Cardiac fibroblast (primary cell): ENCODE measurements around the gene NPAS3.

Experiments used
- DNase-seq, 2 donors: peaks; one replicate each; pipeline versions ENCODE4 v3.0.0 to v3.0.0-alpha.2; 2010; ENCODE audit warnings: low read depth in 2 of 2
- H3K4me3 ChIP-seq, 2 donors: replicated peaks in 1 of 2; 1 replicate in 1 of 2; 2 replicates in 1 of 2; pipeline ENCODE4 v1.5.1; 2011; ENCODE audit warnings: low read depth in 2 of 2, low read length in 2 of 2, mild to moderate bottlenecking in 2 of 2, moderate library complexity in 1 of 2
- TF ChIP-seq, protein P1 (sequence below): IDR thresholded peaks from one replicate; pipeline ENCODE4 v1.5.1; 2011; ENCODE audit warnings: low read depth, mild to moderate bottlenecking, low read length, inconsistent platforms

The NPAS3 gene

DNA sequence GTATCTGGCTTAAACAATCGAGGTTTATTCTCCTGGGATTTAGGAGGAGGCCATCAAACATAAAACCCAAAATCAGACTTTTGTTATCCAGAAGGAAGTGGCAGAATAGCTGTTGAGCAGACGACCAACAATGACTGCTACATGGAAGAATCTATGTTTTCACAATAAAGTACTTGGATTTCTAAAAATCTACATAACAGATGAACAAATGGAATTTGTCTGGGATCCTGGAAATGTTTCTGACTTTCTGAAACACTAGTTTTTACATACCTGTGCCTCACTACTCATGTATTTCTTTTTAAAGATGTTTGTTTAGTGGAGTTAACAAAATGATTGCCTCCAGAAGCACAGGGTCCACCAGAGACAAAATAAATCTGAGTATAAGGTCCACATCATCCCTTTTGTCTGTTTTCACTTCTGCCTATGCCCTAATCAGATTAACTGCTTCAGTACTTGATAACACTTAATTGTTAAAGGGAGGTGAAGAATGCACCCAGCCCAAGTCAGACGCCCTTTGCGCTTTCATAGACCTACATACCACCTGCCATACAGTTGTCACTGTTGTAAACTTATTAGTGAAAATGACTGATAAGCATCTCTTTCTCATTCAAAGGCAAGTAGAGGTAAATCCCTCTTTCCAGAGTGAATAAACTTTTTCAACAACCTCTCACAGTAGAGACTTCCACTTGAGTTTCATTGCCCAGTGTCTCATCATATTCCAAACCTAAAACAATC is 847.6 kb downstream of the NPAS3 start:
- DNase-seq, result no peak
- TF ChIP-seq, protein P1, sequence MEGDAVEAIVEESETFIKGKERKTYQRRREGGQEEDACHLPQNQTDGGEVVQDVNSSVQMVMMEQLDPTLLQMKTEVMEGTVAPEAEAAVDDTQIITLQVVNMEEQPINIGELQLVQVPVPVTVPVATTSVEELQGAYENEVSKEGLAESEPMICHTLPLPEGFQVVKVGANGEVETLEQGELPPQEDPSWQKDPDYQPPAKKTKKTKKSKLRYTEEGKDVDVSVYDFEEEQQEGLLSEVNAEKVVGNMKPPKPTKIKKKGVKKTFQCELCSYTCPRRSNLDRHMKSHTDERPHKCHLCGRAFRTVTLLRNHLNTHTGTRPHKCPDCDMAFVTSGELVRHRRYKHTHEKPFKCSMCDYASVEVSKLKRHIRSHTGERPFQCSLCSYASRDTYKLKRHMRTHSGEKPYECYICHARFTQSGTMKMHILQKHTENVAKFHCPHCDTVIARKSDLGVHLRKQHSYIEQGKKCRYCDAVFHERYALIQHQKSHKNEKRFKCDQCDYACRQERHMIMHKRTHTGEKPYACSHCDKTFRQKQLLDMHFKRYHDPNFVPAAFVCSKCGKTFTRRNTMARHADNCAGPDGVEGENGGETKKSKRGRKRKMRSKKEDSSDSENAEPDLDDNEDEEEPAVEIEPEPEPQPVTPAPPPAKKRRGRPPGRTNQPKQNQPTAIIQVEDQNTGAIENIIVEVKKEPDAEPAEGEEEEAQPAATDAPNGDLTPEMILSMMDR, result no peak
- no peak overlapping the region for H3K4me3 ChIP-seq

DNA sequence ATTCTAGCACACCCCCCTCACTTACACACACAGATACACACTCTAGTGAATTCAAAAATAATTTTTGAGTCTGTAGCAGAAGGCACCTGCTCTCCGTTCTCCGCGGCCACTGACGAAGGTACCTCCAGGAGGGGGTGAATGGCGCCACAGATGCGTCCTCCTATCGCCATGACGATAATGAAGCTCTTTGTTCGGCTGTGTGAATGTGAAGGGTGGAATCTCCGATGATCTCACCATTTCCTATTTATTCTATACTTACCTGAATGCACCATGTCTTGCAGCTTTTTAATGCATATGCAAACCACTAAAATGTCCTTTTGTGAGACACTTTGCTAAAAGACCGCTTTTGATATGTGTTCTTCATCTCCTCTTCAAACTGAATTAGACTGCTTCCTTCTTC is 849.5 kb downstream of the NPAS3 start:
- no peak for DNase-seq
- H3K4me3 ChIP-seq, result no peak overlapping the region
- TF ChIP-seq, protein P1, result no peak

DNA sequence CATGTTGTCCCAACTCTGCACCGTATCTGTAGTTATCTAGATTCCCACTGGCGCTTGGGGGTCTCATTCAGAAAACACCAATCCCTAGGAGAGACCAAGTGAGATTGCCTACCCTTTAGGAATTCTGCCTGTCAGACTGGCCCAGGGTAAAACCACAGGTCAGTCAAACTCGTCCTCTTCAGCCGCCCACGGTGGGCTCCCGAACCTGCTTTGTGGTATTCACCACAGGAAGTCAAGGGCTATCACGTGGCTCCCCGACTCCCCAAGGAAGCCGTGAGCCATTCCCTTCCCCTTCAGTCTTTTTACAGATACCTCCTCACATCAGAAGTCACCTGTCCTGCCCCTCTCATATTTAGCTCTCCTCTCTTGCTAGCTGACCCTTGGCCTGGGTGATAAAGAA is 852.3 kb downstream of the NPAS3 start:
- TF ChIP-seq, protein P1, result no peak
- H3K4me3 ChIP-seq, result no peak overlapping the region
- no peak for DNase-seq

DNA sequence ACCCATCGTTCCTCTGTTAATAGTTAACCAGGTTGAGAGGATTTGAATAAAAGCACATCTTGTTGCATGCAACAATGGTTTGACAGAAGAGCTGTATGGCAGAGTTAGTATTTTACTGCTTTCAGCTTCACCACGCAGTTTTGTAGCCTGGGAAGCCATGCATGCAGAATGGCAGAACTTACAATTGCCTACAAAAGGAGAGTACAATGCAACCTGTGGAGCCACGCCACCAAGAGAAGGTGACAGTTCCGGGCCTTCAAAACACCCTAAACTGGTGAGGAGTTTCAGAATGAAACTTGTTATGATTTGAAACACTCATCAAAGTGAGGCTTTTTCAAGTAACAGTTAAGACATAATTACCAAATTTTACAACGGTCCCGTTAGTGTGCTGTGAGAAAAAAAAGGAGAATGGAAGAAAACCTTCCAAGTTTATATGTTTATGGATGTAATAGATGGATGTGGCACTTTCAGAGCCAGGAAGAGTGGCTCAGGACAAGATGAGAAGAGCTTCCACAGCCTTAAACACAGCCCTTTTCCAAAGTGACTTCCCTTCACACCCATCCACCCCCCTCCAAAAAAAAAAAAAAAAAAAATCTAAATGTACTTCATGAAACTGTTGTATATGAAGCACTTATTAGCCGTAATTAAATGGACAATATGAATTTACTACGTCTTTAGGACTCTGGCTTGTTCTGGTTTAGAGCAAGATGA is 853.5 kb downstream of the NPAS3 start:
- DNase-seq, result no peak
- no peak overlapping the region for H3K4me3 ChIP-seq

DNA sequence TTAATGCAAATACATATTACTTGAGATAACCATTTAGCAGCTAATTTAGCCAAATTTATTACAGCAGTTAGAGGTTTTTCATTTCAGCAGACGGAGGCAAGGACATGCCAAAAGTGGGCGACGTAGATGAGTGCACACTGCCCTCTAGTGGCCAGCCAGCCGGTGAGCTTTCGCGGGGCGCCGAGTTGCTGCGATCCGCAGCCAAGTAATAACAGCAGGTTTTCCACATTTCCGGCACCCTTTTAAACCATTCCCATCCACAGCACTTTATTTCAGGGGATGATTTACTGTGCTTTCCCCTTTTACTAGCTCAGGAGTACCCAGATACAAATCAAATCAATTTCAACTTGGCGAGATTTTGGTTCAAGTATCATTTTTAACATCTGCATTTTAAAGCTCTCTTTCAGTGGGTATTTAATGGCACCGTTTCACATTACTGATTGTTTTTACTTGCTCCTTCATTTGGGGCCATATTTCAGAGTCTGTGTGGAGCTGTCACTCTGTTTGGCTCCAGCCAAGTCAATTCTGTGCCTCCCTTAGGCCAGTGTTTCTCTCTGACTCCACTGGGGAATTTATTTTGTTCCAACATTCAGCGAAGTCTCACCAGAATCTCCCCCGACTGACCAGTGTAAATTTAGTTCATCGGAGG is 854.2 kb downstream of the NPAS3 start:
- TF ChIP-seq, protein P1, result peak; percentile 91
- DNase-seq, result peak; percentile 86 to 91
- peak overlapping the region in 1 of 2 donors; percentile 16 for H3K4me3 ChIP-seq

More for the DNA sequence above, 853.5 kb downstream of the NPAS3 start:
- TF ChIP-seq, protein P1, result no peak

DNA sequence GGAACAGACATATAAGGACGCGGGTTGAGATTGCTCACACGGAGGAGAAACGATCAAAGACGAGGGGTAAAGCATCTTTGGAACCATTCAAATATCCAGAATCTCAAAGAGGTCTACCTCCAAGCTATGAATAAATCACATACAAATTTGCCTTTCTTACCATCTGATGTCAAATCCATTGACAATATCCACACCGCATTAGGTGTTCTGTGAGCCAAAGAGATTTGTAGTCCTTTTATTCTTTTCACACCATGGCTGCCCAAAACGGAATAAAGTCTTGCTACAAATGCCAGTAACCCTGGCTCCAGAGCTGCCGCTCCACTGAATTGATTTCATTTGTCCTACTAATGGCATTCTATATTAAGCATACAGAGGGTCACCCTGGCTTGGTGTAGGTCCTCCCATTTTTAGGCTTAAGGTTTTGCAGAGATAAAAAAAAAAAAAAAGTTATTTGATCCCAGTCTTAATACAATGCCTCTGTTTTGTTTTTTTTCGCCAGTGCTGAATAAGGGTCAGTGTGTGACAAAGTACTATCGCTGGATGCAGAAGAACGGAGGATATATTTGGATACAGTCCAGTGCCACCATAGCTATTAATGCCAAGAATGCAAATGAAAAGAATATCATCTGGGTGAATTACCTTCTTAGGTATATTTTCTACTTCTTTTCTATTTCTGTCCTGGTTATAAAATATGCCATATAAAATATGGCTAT is 854.9 kb downstream of the NPAS3 start:
- H3K4me3 ChIP-seq, result no peak overlapping the region
- TF ChIP-seq, protein P1, result no peak
- DNase-seq, result no peak
